Adipocyte (in vitro differentiated cells): ENCODE results near the gene FZD1.
"Not testable (repeated sequence)": the region's sequence is repeated elsewhere in the genome, so short reads cannot be mapped to it uniquely, and the experiment has no call there.

Experiments used
- DNase-seq: peaks from one replicate; pipeline ENCODE4 v3.0.0-alpha.2; 2015; ENCODE audit warnings: low read depth
- H3K27me3 ChIP-seq: replicated peaks from 2 replicates; pipeline ENCODE4 v1.7.0; 2013; ENCODE audit warnings: mild to moderate bottlenecking, low read length, moderate library complexity; ENCODE audit not compliant: control insufficient read depth, insufficient read depth
- H3K36me3 ChIP-seq: 2 replicates; pipeline ENCODE4 v1.7.0; 2013; ENCODE audit warnings: low read length, mild to moderate bottlenecking, moderate library complexity; ENCODE audit not compliant: control insufficient read depth, insufficient read depth, severe bottlenecking
- H3K4me1 ChIP-seq: 2 replicates; pipeline ENCODE4 v1.7.0; 2013; ENCODE audit warnings: mild to moderate bottlenecking, low read length, moderate library complexity; ENCODE audit not compliant: control insufficient read depth, insufficient read depth
- H3K4me3 ChIP-seq: 2 replicates; pipeline ENCODE4 v1.7.0; 2013; ENCODE audit warnings: mild to moderate bottlenecking, low read length, moderate library complexity
- H3K9ac ChIP-seq: 2 replicates; pipeline ENCODE4 v1.7.0; 2013; ENCODE audit warnings: mild to moderate bottlenecking, low read length, moderate library complexity
- H3K9me3 ChIP-seq: 2 replicates; pipeline ENCODE4 v1.7.0; 2013; ENCODE audit warnings: mild to moderate bottlenecking, low read length, moderate library complexity; ENCODE audit not compliant: control insufficient read depth

FZD1 gene

GRCh38 chr7:91306266-91306665 lies 42.0 kb downstream of the FZD1 start:
- H3K27me3 ChIP-seq = no peaks in the 10 kb centered on the region
- DNase-seq = no peak
- H3K4me1 ChIP-seq = peaks cover 8% of the 10 kb centered on the region
- no peak overlapping the region for H3K9ac ChIP-seq
- peaks cover 4% of the 10 kb centered on the region for H3K9me3 ChIP-seq
- no peak overlapping the region for H3K4me3 ChIP-seq
- H3K36me3 ChIP-seq = no peaks in the 10 kb centered on the region

GRCh38 chr7:91307467-91307866 lies 43.2 kb downstream of the FZD1 start:
- H3K9ac ChIP-seq = no peak overlapping the region
- peaks cover 4% of the 10 kb centered on the region for H3K9me3 ChIP-seq
- no peak overlapping the region for H3K4me3 ChIP-seq
- peaks cover 16% of the 10 kb centered on the region for H3K4me1 ChIP-seq
- H3K27me3 ChIP-seq = no peaks in the 10 kb centered on the region
- no peaks in the 10 kb centered on the region for H3K36me3 ChIP-seq
- no peak for DNase-seq

- H3K9me3 ChIP-seq, H3K4me3 ChIP-seq, DNase-seq: not testable (repeated sequence)
Measured at GRCh38 chr7:91308191-91308590, 44.0 kb downstream of the FZD1 start.

GRCh38 chr7:91310830-91311460 lies 46.7 kb downstream of the FZD1 start:
- peak; percentile 17 for DNase-seq
- Histone ChIP-seq H3K4me1 (peaks cover 20% of the 10 kb centered on the region), H3K36me3 (no peaks in the 10 kb centered on the region), H3K27me3 (no peaks in the 10 kb centered on the region), H3K9me3 (peaks cover 4% of the 10 kb centered on the region), H3K9ac (peak overlapping the region; percentile 71), H3K4me3 (peak overlapping the region; percentile 69)

More at GRCh38 chr7:91308191-91308590, 44.0 kb downstream of the FZD1 start:
- peaks cover 16% of the 10 kb centered on the region for H3K4me1 ChIP-seq
- not testable (repeated sequence) for H3K36me3 ChIP-seq, H3K27me3 ChIP-seq, H3K9ac ChIP-seq

GRCh38 chr7:91311839-91312238 lies 47.6 kb downstream of the FZD1 start:
- no peaks in the 10 kb centered on the region for H3K36me3 ChIP-seq
- peaks cover 20% of the 10 kb centered on the region for H3K4me1 ChIP-seq
- no peak for DNase-seq
- H3K4me3 ChIP-seq = peak overlapping the region; percentile 69
- H3K27me3 ChIP-seq = no peaks in the 10 kb centered on the region
- peaks cover 4% of the 10 kb centered on the region for H3K9me3 ChIP-seq
- H3K9ac ChIP-seq = peak overlapping the region; percentile 71

- no peak overlapping the region for H3K9ac ChIP-seq
- H3K4me3 ChIP-seq = no peak overlapping the region
- H3K4me1 ChIP-seq = peaks cover 20% of the 10 kb centered on the region
- no peaks in the 10 kb centered on the region for H3K27me3 ChIP-seq
- H3K9me3 ChIP-seq = no peaks in the 10 kb centered on the region
- no peaks in the 10 kb centered on the region for H3K36me3 ChIP-seq
- no peak for DNase-seq
Measured at GRCh38 chr7:91313113-91313512, 48.9 kb downstream of the FZD1 start.

GRCh38 chr7:91314591-91315323 lies 50.5 kb downstream of the FZD1 start:
- no peak overlapping the region for H3K9ac ChIP-seq
- no peak for DNase-seq
- H3K27me3 ChIP-seq = no peaks in the 10 kb centered on the region
- no peaks in the 10 kb centered on the region for H3K9me3 ChIP-seq
- H3K36me3 ChIP-seq = no peaks in the 10 kb centered on the region
- peaks cover 20% of the 10 kb centered on the region for H3K4me1 ChIP-seq
- no peak overlapping the region for H3K4me3 ChIP-seq

- H3K4me1 ChIP-seq = peaks cover 10% of the 10 kb centered on the region
- no peak for DNase-seq
- H3K9ac ChIP-seq = no peak overlapping the region
- H3K27me3 ChIP-seq = no peaks in the 10 kb centered on the region
- no peaks in the 10 kb centered on the region for H3K36me3 ChIP-seq
- H3K4me3 ChIP-seq = no peak overlapping the region
- H3K9me3 ChIP-seq = no peaks in the 10 kb centered on the region
Measured at GRCh38 chr7:91316426-91316825, 52.2 kb downstream of the FZD1 start.

GRCh38 chr7:91319351-91319750 lies 55.1 kb downstream of the FZD1 start:
- Histone ChIP-seq H3K4me1 (peaks cover 3% of the 10 kb centered on the region), H3K9ac (no peak overlapping the region), H3K9me3 (no peaks in the 10 kb centered on the region), H3K4me3 (no peak overlapping the region), H3K27me3 (no peaks in the 10 kb centered on the region), H3K36me3 (no peaks in the 10 kb centered on the region)
- DNase-seq = no peak

- Histone ChIP-seq H3K36me3 (no peaks in the 10 kb centered on the region), H3K9me3 (no peaks in the 10 kb centered on the region), H3K4me3 (no peak overlapping the region), H3K9ac (no peak overlapping the region), H3K27me3 (no peaks in the 10 kb centered on the region), H3K4me1 (no peaks in the 10 kb centered on the region)
- no peak for DNase-seq
Measured at GRCh38 chr7:91320366-91321078, 56.3 kb downstream of the FZD1 start.
